Measurements from ENCODE around the gene TMEM255B. TPM values are rescaled to one million over a fixed set of nuclear protein-coding genes. Genes with fewer than 3 reads are reported as not detected.

Gene TMEM255B
- total RNA-seq, 1 experiment from 2014 or later, result 2.8 TPM

DNA sequence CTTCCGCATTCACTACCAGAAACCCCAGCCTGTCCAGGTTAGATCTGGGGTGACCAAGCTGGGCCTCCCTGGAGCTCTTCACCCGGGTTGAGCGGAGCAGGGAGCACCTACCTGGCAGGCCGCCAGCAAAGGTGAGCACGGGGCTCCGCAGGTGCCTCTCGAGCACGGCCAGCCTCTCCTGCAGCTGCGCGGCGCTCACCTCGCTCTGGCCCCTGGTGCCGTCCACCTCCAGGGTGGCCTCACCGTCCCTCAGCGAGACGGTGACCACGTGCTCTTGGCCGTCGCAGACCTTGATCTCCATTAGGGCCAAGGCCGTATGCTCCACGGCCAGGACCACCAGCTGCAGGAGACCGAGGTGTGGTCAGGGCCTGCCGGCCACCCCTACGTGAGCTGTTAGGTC is 62.8 kb downstream of the TMEM255B start:
- Mint-ChIP-seq H3K4me1 (peaks cover under 1 to 5% of the 10 kb centered on the region in 2 experiments; a peak in 3 of 4 replicates), H3K9me3 (peaks cover 0 to 2% of the 10 kb centered on the region in 2 experiments; a peak in 1 of 5 replicates), H3K27me3 (ENCODE audit: low read depth) (no peaks in the 10 kb centered on the region), H3K36me3 (ENCODE audit: insufficient read depth in 1 of 3, low read depth in 3 of 3) (peaks cover 3 to 24% (median 22%) of the 10 kb centered on the region in 3 experiments), H3K4me3 (no peak overlapping the region), H3K27ac (no peak overlapping the region)
- H4K8ac ChIP-seq (replicated peaks; ENCODE audit: insufficient read length, low read depth, low read length), result no peak overlapping the region
- no CpG with 5 or more reads among the region's 24 CpGs for WGBS (ENCODE audit: extremely low coverage, insufficient read length, low lambda C conversion rate)
- no peak overlapping the region for H3K18ac ChIP-seq (ENCODE audit: insufficient read length, low read depth, low read length)
- no peak overlapping the region for H4K91ac ChIP-seq (ENCODE audit: insufficient read length, low read depth, low read length)
- no peak overlapping the region for H3K56ac ChIP-seq (ENCODE audit: insufficient read length, low read depth, low read length)
- no peaks in the 10 kb centered on the region for H3K4me1 ChIP-seq (ENCODE audit: insufficient read depth, low read length)
- H3K4me2 ChIP-seq (ENCODE audit: insufficient read depth, insufficient read length, low read length), result no peak overlapping the region
- H2BK15ac ChIP-seq (ENCODE audit: low read depth, low read length), result no peak overlapping the region
- no peaks in the 10 kb centered on the region for H3K27me3 ChIP-seq (ENCODE audit: insufficient read depth, low read length)
- no peak overlapping the region for H2BK120ac ChIP-seq (ENCODE audit: low read depth, low read length, poor library complexity, severe bottlenecking)
- no peak overlapping the region for H2BK5ac ChIP-seq (ENCODE audit: insufficient read length, low read length)
- no peak overlapping the region for H3K9ac ChIP-seq (ENCODE audit: extremely low read depth, insufficient read length, low read length)
- no peak overlapping the region for H4K5ac ChIP-seq (ENCODE audit: insufficient read length, low read depth, low read length)
- H3K4ac ChIP-seq (ENCODE audit: low read depth, low read length), result no peak overlapping the region
- no peak overlapping the region for H2AK5ac ChIP-seq (ENCODE audit: insufficient read length, low read length)
- no peaks in the 10 kb centered on the region for H4K20me1 ChIP-seq (ENCODE audit: control insufficient read depth, insufficient read depth, insufficient read length)
- H2BK20ac ChIP-seq (ENCODE audit: low read depth, low read length, poor library complexity, severe bottlenecking), result no peak overlapping the region
- H3K23ac ChIP-seq (ENCODE audit: insufficient read length, low read depth, low read length), result no peak overlapping the region
- H3K79me2 ChIP-seq (ENCODE audit: insufficient read depth, low read length), result no peaks in the 10 kb centered on the region
- DNase-seq, result no peak
- no peak overlapping the region for H3T11ph ChIP-seq (ENCODE audit: low read length)
- TF ChIP-seq CTCF (conservative IDR thresholded peaks at IDR 0.05), result no peak
- H2AFZ ChIP-seq (ENCODE audit: low read length), result no peak overlapping the region
- H3K79me1 ChIP-seq (ENCODE audit: insufficient read depth, low read depth, low read length, poor library complexity, severe bottlenecking), result no peaks in the 10 kb centered on the region
- H3K9me3 ChIP-seq (ENCODE audit: control insufficient read depth, low read depth, low read length), result no peaks in the 10 kb centered on the region
- no peak overlapping the region; the same call in 1 of the 2 replicates for H3K14ac ChIP-seq (ENCODE audit: insufficient read depth, low read length)
- no peak overlapping the region for H3K27ac ChIP-seq (ENCODE audit: insufficient read length, low read depth, low read length)
- no peaks in the 10 kb centered on the region for H3K23me2 ChIP-seq (ENCODE audit: insufficient read length, low read depth, low read length, poor library complexity, severe bottlenecking)
- no peak overlapping the region for H2BK12ac ChIP-seq (ENCODE audit: insufficient read length, low read depth, low read length)

Data from H9 (cell line).